Stimulated activated CD8-positive, alpha-beta memory T cell treated with anti-CD3 and anti-CD28 coated beads, Interleukin-15, amount 100 ng/mL, for 4 hours (primary cell): Measurements from ENCODE around the gene TMEM132C.
"Not testable (repeated sequence)": the region's sequence is repeated elsewhere in the genome, so short reads cannot be mapped to it uniquely, and the experiment has no call there.

ENCODE experiments used
- DNase-seq, 2 donors: peaks; one replicate each; pipeline ENCODE4 v3.0.0-alpha.2; 2020; ENCODE audit warnings: low read depth in 2 of 2

Gene TMEM132C

DNA sequence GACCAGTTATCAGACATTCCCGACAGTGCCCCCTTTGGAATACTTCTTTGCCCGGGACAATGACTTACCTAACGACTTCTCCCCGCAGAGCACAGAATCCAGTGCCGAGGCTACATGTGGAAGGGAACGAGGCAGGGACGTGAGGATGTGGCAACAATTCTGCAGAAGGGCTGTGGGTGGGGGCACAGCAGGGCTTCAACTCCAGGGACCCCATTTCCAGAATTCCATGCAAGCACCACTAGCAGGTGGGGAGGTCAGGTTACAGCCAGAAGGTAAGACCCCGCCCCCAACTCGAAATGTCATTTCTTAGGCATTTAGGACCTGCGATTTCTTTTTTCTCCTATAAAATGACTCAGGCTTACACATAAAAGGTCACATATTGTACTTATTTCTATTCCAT is 207.9 kb downstream of the TMEM132C start:
- no peak for DNase-seq

DNA sequence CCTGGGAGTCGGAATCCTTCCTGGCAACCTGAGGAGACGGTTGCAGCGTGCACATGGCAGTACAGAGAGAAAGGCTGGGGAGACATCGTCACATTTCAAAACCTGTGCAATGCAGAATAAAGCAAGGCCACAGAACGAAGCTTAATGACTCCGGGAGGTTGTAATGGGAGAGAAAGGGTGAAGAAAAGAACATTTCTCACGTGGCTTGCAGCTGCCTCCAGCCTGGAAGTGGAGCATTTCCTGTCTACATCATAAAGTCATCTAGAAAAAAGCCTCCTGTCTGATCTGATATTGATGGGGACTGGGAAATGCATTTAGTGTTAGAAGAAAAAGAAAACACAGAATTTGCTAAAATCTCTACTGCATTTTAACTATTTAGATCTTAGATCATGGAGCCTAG is 209.3 kb downstream of the TMEM132C start:
- DNase-seq: no peak

DNA sequence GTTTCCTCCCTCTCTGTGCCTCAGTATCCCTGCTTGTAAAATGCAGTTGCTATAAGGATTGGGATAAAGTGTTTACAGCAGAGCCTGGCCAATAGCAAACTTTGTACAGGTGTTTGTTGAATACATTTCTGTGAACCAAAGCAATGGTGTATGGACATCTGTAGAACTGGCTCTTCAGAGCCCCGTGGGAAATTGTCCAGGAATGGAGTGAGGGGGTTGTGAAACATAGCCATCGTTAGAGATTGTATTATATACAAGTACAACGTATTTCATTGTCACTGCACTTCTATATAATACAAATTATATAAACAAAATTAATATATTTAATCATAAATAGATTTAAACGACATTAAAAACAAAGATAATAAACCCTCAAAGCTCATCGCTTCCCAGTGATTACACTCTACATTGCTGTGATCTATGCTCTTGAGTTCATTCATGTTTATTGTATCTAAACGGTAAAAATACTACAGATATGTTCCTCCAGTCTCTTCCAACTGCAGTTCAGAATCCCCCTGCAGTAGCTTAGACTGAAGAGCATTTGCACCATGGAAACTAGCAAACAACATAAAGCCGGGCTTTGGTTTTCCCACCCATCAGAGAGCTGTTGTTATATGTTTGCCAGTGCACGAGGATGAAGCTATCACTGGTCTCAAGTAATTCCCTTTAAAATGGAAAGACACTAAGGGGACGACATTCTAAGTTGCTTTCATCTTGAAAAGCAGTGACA is 216.7 kb downstream of the TMEM132C start:
- no peak for DNase-seq

DNA sequence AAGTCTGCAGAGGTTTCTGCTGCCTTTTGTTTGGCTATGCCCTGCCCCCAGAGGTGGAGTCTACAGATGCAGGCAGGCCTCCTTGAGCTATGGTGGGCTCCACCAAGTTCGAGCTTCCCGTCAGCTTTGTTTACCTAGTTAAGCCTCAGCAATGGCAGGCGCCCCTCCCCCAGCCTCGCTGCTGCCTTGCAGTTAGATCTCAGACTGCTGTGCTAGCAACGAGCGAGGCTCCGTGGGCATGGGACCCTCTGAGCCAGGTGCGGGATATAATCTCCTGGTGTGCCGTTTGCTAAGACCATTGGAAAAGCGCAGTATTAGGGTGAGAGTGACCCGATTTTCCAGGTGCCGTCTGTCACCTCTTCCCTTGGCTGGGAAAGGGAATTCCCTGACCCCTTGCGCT is 230.4 kb downstream of the TMEM132C start:
- not testable (repeated sequence) for DNase-seq

GRCh38 chr12:128507470-128507869 is 240.5 kb downstream of the TMEM132C start:
- no peak for DNase-seq

DNA sequence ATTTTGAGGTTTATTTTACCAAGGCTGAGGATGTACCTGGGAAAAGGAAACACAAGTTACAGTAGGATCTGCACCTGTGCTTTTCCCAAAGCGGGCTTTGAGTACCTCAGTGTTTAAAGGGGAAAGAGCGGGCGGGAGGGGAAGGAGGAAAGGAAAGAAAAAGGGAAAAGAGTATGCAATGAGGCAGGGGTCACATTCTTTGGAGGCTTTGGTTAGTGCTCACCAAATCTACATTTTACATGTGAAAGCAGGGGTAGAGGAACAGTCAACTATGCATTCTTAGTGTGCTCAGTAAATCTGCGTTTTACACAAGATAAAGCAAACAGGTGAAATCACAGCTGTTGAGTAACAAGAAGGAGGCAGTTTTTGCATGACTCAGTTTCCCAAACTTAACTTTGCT is 242.2 kb downstream of the TMEM132C start:
- no peak for DNase-seq

DNA sequence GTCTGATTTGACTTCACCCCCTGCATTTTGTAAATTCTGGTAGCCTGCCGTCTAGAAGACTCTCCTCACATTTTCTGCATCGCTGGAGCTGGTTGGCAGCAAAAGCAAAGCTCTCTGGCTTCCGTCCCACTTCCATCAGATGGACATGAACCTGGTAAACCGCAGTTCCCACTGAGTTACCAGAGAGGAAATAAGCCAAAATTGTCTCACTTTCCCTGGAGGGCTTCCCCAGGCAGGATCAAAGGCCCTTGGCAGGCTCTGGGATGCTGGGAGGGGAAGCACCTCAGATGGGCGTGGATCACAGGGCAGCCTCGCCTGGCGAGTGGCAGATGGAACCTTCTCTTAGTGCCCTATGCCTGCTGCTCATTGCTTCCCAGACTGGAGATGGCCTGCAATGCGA is 243.5 kb downstream of the TMEM132C start:
- no peak for DNase-seq

DNA sequence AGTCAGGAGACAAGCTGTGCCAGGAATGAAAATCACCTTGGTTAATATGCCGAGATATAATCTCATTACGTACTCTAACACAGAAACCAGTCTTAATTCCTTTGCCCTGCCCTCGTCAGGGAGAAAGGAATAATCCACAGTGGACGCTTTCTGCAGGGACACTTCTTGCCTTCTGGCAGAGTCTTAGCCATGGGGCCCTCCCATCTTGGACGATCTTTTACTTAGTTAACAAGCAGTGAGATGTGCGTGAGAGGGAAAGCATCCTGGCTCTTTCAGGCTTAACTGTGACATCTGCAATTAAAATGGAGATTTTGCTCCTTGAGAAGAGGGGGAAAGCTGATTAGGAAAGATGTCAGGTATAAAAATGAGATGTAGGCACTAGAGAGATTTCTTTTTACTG is 246.4 kb downstream of the TMEM132C start:
- DNase-seq: no peak

GRCh38 chr12:128513831-128514230 is 246.9 kb downstream of the TMEM132C start:
- DNase-seq: no peak

- DNase-seq: no peak
These were observed 251.7 kb downstream of the TMEM132C start for GRCh38 chr12:128518644-128519043.

DNA sequence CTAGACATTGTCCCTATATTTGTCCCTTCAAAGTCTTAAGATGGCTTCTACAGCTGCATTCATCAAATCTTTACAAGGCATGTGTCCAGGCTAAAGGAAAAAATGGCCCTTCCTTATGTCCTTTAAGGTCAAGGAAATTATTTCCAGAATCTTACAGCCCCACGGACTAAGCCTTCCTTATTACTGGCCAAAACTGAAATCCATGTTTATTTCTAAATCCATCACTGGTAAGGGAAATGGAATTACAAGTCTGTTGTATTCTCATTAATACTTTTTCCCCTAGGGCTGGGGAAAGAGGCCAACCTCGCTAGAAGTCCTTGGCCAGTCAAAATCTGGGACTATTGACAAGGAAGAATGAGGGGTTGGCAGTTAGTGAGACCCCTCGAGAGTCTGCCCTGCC is 252.5 kb downstream of the TMEM132C start:
- no peak for DNase-seq

DNA sequence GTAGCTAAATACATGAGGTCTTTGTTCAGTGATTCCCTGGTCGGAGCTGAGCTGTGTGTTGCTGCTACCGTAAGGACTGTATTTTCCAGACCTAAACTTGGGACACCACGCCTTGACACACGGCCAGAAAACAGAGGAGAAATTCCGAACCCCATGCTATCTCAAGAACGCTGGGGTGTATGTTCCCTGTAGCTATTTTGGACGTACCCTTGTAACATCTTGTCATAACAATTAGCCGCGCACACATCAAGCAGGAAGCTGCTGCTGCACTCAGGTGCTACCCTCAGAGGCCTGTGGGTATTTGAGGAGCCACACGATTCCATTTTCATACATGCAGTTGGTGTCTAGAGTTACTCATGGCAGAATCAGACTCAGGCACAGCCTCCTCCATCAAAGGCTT is 255.0 kb downstream of the TMEM132C start:
- DNase-seq: no peak

GRCh38 chr12:128524439-128524838 is 257.5 kb downstream of the TMEM132C start:
- DNase-seq: no peak

- DNase-seq: no peak
These were observed 264.2 kb downstream of the TMEM132C start for GRCh38 chr12:128531170-128531569.

GRCh38 chr12:128534906-128535305 is 267.9 kb downstream of the TMEM132C start:
- no peak for DNase-seq

DNA sequence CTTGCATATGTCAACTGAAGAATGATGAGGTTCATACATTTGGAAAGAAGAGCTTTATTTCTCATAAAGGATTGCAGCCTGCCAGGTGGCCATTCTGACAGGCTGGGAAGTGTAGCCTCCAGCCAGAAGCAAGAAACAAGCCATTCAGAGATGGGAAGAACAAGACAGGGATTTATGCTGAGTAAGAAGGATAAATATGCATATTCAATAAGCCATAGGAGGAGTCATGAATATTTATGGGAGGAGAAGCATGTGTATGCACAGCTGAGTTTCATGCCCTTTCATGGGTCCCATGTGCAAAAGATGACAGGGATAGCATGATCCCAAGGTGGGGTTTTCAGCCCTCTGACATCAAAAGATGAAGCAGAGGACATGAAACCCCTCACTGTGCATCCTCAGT is 269.8 kb downstream of the TMEM132C start:
- DNase-seq: no peak

GRCh38 chr12:128537668-128538067 is 270.7 kb downstream of the TMEM132C start:
- no peak for DNase-seq

GRCh38 chr12:128542844-128543243 is 275.9 kb downstream of the TMEM132C start:
- DNase-seq: no peak

GRCh38 chr12:128543460-128543859 is 276.5 kb downstream of the TMEM132C start:
- DNase-seq: no peak

GRCh38 chr12:128543971-128544370 is 277.0 kb downstream of the TMEM132C start:
- DNase-seq: no peak

GRCh38 chr12:128548949-128549348 is 282.0 kb downstream of the TMEM132C start:
- DNase-seq: no peak

DNA sequence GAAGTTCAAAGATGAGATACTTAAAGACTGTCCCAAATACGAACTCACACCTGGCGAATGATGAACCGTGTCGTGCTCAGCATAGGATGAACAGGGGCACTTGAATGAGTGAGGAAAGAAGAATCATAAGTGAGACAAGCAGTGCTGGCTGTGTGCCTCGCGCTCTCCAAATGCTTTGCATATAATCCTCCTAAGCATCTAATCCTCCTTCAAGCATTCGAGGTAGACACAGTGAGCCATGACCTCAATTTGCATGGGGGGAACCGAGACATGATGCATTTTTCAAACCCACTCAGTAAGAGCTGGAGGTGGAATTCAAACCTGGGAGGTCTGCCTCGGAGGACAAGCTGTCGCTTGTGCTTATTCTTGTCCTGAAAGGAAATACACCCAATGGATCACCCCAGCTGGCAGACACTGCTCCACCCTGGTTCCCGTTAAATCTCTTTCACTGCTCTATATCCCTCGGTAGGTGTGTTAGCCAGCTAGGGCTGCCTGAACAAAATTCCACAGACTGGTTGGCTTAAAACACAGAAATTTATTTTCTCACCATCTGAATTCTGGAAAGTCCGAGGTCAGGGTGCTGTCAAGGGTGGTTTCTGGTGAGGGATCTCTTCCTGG is 282.7 kb downstream of the TMEM132C start:
- DNase-seq: no peak

GRCh38 chr12:128551266-128551665 is 284.3 kb downstream of the TMEM132C start:
- no peak for DNase-seq
